ENCODE results near the gene MRPL48.

Gene MRPL48

GRCh38 chr11:73758451-73758850, 29.2 kb upstream of the MRPL48 start:
- no peak for DNase-seq (ENCODE audit: low read depth)
- peak overlapping the region; percentile 71 for H3K4me3 ChIP-seq (ENCODE audit: control insufficient read depth, low read depth, low read length)
- no peak for TF ChIP-seq CTCF (IDR thresholded peaks at IDR 0.05; ENCODE audit: control insufficient read depth, insufficient read depth, low read depth, low read length, missing control alignments)

GRCh38 chr11:73759610-73760134, 28.0 kb upstream of the MRPL48 start:
- no peak for DNase-seq (ENCODE audit: low read depth)

GRCh38 chr11:73760135-73760678, 27.5 kb upstream of the MRPL48 start:
- no peak for TF ChIP-seq CTCF (IDR thresholded peaks at IDR 0.05; ENCODE audit: control insufficient read depth, insufficient read depth, low read depth, low read length, missing control alignments)
- H3K4me3 ChIP-seq (ENCODE audit: control insufficient read depth, low read depth, low read length) = peak overlapping the region; percentile 71
- DNase-seq (ENCODE audit: low read depth) = no peak

More at GRCh38 chr11:73759610-73760134, 28.0 kb upstream of the MRPL48 start:
- TF ChIP-seq CTCF (IDR thresholded peaks at IDR 0.05; ENCODE audit: control insufficient read depth, insufficient read depth, low read depth, low read length, missing control alignments) = peak; percentile 41
- H3K4me3 ChIP-seq (ENCODE audit: control insufficient read depth, low read depth, low read length) = peak overlapping the region; percentile 71

GRCh38 chr11:73760679-73761402, 26.8 kb upstream of the MRPL48 start, which contains the start of gene RAB6A:
RAB6A (minus strand) TSS chr11:73761074; CDS start chr11:73760635, 439 bp downstream.
- DNase-seq (ENCODE audit: low read depth) = peak; percentile 99
- peak; percentile 20 for TF ChIP-seq CTCF (IDR thresholded peaks at IDR 0.05; ENCODE audit: control insufficient read depth, insufficient read depth, low read depth, low read length, missing control alignments)
- peak within 1 kb of the TSS; percentile 71 for H3K4me3 ChIP-seq (ENCODE audit: control insufficient read depth, low read depth, low read length)

- H3K4me3 ChIP-seq (ENCODE audit: control insufficient read depth, low read depth, low read length) = peak overlapping the region; percentile 48
- no peak for TF ChIP-seq CTCF (IDR thresholded peaks at IDR 0.05; ENCODE audit: control insufficient read depth, insufficient read depth, low read depth, low read length, missing control alignments)
These were observed 26.2 kb upstream of the MRPL48 start for GRCh38 chr11:73761403-73761945.

GRCh38 chr11:73762732-73763131, 24.9 kb upstream of the MRPL48 start:
- DNase-seq (ENCODE audit: low read depth) = no peak
- TF ChIP-seq CTCF (IDR thresholded peaks at IDR 0.05; ENCODE audit: control insufficient read depth, insufficient read depth, low read depth, low read length, missing control alignments) = no peak
- no peak overlapping the region for H3K4me3 ChIP-seq (ENCODE audit: control insufficient read depth, low read depth, low read length)

More at GRCh38 chr11:73761403-73761945, 26.2 kb upstream of the MRPL48 start:
- DNase-seq (ENCODE audit: low read depth) = no peak
